Lower leg skin (tissue), 3 donors: ENCODE measurements around the gene ZSCAN21.

Experiments
- CTCF ChIP-seq, 3 donors: fragments of 450-650 bp; IDR thresholded peaks; one replicate each; pipeline ENCODE4 v1.5.1; 2016; ENCODE audit warnings: antibody characterized with exemption in 3 of 3, mild to moderate bottlenecking in 3 of 3, moderate library complexity in 2 of 3
- POLR2A ChIP-seq, 2 donors: fragments of 450-650 bp; IDR thresholded peaks; one replicate each; pipeline ENCODE4 v1.6.1; 2016 to 2017; ENCODE audit warnings: antibody characterized with exemption in 2 of 2, mild to moderate bottlenecking in 1 of 2, moderate library complexity in 1 of 2

DNA sequence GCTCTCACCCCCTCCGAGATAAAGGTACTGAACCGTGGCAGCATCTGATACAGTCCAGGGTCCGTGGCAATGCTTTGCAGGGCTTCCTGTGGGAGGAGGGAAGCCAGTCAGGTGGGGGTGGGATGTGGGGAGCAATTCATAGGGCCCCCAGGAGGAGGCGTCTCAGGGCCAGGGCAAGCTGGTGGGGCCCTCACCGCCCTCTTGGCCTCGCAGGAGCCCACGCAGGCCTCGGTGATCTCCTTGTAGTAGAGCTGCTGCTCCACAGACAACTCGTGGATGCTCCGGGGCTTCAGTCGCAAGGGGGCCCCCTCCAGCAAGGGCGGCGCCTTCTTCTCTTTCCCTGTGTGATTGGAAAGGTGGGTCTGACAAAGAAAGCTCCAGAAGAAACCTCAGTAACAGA, 62.3 kb downstream of the ZSCAN21 start:
- TF ChIP-seq CTCF (IDR thresholded peaks at IDR 0.05): no peak
- no peak for TF ChIP-seq POLR2A (IDR thresholded peaks at IDR 0.05)
